MM.1S (cell line): ENCODE measurements around the gene RIN1.

Source experiments
- DNase-seq: peaks from one replicate; pipeline ENCODE4 v3.0.0-alpha.2; 2015
- H2AFZ ChIP-seq: fragments of 300-600 bp; sonication (generic); 2 replicates; pipeline ENCODE4 v1.6.0; 2016; ENCODE audit warnings: antibody characterized with exemption, low read length
- H3F3A ChIP-seq: fragments of 300-600 bp; sonication (generic); 2 replicates; pipeline ENCODE4 v1.6.1; 2016; ENCODE audit warnings: mild to moderate bottlenecking, antibody characterized with exemption, low read length, moderate library complexity, mixed read lengths; ENCODE audit not compliant: insufficient read depth
- H3K27ac ChIP-seq: fragments of 300-600 bp; sonication (generic); 2 replicates; pipeline ENCODE4 v1.5.1; 2016; ENCODE audit warnings: mild to moderate bottlenecking, low read length
- H3K27me3 ChIP-seq: fragments of 300-600 bp; sonication (generic); replicated peaks from 2 replicates; pipeline ENCODE4 v1.6.0; 2016; ENCODE audit warnings: low read length; ENCODE audit not compliant: insufficient read depth
- H3K36me3 ChIP-seq: fragments of 300-600 bp; sonication (generic); replicated peaks from 2 replicates; pipeline ENCODE4 v1.6.1; 2016; ENCODE audit warnings: mild to moderate bottlenecking, low read length, mixed read lengths; ENCODE audit not compliant: insufficient read depth
- H3K4me1 ChIP-seq: fragments of 300-600 bp; sonication (generic); 2 replicates; pipeline ENCODE4 v1.6.1; 2016; ENCODE audit warnings: low read length, mixed read lengths
- H3K4me2 ChIP-seq: fragments of 300-600 bp; sonication (generic); 2 replicates; pipeline ENCODE4 v1.6.0; 2016; ENCODE audit warnings: low read depth, low read length
- H3K4me3 ChIP-seq: fragments of 300-600 bp; sonication (generic); 2 replicates; pipeline ENCODE4 v1.5.1; 2016; ENCODE audit warnings: low read length, mixed read lengths
- H3K79me2 ChIP-seq: fragments of 300-600 bp; sonication (generic); 2 replicates; pipeline ENCODE4 v1.6.1; 2016; ENCODE audit warnings: mixed run types, low read length, mixed read lengths
- H3K9ac ChIP-seq: fragments of 300-600 bp; sonication (generic); 2 replicates; pipeline ENCODE4 v1.6.1; 2016; ENCODE audit warnings: low read length, mixed read lengths
- H3K9me2 ChIP-seq: fragments of 300-600 bp; sonication (generic); replicated peaks from 2 replicates; pipeline ENCODE4 v1.6.1; 2016; ENCODE audit warnings: mild to moderate bottlenecking, low read length, mixed read lengths; ENCODE audit not compliant: insufficient read depth
- H3K9me3 ChIP-seq: fragments of 300-600 bp; sonication (generic); replicated peaks from 2 replicates; pipeline ENCODE4 v1.6.1; 2016; ENCODE audit warnings: mild to moderate bottlenecking, low read length, mixed read lengths; ENCODE audit not compliant: insufficient read depth
- H4K20me1 ChIP-seq: fragments of 300-600 bp; sonication (generic); 2 replicates; pipeline ENCODE4 v1.6.1; 2016; ENCODE audit warnings: mild to moderate bottlenecking, low read length, moderate library complexity, mixed read lengths; ENCODE audit not compliant: insufficient read depth
- EZH2 ChIP-seq: fragments of 300-600 bp; sonication (generic); optimal IDR thresholded peaks from 2 replicates; pipeline ENCODE3; 2017; ENCODE audit warnings: low read depth, mild to moderate bottlenecking, antibody characterized with exemption, low read length, mixed read lengths
- EZH2phosphoT487 ChIP-seq: fragments of 300-600 bp; sonication (generic); IDR thresholded peaks from 2 replicates; pipeline ENCODE4 v1.6.1; 2018; ENCODE audit warnings: antibody characterized with exemption, low read length
- TF ChIP-seq, protein P1 (sequence below): fragments of 300-600 bp; sonication (generic); IDR thresholded peaks from 2 replicates; pipeline ENCODE4 v1.5.1; 2016; ENCODE audit warnings: antibody characterized with exemption, low read length, mixed read lengths

Gene RIN1

DNA sequence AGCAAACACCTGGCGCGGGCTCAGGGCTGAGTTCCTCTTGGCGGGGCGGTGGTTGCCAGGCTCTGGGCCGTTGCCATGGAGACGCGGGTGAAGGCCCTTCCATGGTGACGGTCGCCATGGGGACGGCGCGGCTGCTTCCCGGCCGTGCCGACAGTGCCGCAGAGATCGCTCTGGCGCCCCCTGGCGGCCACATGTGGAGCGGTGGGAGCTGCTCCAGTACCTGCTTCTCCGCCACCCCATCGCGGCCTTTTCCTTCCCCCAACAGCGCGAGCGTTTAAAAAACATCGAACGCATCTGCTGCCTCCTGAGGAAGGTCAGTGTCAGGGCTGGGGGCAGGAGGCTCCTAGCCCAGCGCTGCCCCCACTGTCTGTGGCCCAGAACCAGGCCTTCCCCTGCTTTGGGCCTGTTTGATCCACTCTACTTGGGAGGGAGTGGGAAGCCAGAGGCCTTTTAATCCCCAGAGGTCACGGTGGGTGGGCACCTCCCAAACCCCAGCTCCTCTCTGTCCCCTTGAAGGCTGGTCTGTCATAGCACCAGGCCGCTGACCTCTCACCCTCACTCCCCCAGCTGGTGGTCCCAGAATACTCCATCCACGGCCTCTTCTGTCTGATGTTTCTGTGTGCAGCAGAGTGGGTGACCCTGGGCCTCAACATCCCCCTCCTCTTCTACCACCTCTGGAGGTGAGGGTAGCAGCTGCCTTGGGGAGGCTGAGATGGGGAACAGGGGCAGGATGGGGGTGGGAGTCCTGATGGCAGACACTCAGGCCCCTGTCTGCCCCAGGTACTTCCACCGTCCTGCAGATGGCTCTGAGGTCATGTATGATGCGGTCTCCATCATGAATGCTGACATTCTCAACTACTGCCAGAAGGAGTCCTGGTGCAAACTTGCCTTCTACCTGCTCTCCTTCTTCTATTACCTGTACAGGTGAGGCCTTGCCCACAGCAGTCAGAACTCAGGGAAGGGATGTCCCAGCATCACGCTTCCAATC, 53.5 kb downstream of the RIN1 start:
- Histone ChIP-seq H3K27ac (peak overlapping the region; percentile 14; the same call in 1 of the 2 replicates), H3K9ac (peak overlapping the region; percentile 34; the same call in 1 of the 2 replicates), H3K4me2 (peak overlapping the region; percentile 68; the same call in 1 of the 2 replicates), H3K4me3 (no peak overlapping the region), H2AFZ (no peak overlapping the region), H3K9me3 (no peaks in the 10 kb centered on the region), H3K4me1 (peaks cover 11% of the 10 kb centered on the region), H3K36me3 (no peaks in the 10 kb centered on the region), H3K79me2 (peaks cover 3% of the 10 kb centered on the region), H4K20me1 (no peaks in the 10 kb centered on the region), H3F3A (no peaks in the 10 kb centered on the region), H3K27me3 (no peaks in the 10 kb centered on the region; the same call in 1 of the 2 replicates), H3K9me2 (no peaks in the 10 kb centered on the region)
- peak; percentile 99 for DNase-seq
- TF ChIP-seq, protein P1, sequence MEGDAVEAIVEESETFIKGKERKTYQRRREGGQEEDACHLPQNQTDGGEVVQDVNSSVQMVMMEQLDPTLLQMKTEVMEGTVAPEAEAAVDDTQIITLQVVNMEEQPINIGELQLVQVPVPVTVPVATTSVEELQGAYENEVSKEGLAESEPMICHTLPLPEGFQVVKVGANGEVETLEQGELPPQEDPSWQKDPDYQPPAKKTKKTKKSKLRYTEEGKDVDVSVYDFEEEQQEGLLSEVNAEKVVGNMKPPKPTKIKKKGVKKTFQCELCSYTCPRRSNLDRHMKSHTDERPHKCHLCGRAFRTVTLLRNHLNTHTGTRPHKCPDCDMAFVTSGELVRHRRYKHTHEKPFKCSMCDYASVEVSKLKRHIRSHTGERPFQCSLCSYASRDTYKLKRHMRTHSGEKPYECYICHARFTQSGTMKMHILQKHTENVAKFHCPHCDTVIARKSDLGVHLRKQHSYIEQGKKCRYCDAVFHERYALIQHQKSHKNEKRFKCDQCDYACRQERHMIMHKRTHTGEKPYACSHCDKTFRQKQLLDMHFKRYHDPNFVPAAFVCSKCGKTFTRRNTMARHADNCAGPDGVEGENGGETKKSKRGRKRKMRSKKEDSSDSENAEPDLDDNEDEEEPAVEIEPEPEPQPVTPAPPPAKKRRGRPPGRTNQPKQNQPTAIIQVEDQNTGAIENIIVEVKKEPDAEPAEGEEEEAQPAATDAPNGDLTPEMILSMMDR, result peak; percentile 93
- no peak for TF ChIP-seq EZH2
- TF ChIP-seq EZH2phosphoT487, result no peak
